Measurements from ENCODE around the gene CD53.

- TF ChIP-seq PATZ1 (CRISPR knock-in tag; IDR thresholded peaks at IDR 0.05; ENCODE audit: borderline replicate concordance) = no peak
- no peak for TF ChIP-seq TOX (CRISPR knock-in tag; IDR thresholded peaks at IDR 0.05; ENCODE audit: borderline replicate concordance)
- no peak for TF ChIP-seq OSR1 (CRISPR knock-in tag; IDR thresholded peaks at IDR 0.05)
- TF ChIP-seq TCF4 (CRISPR knock-in tag; IDR thresholded peaks at IDR 0.05; ENCODE audit: borderline replicate concordance) = no peak
- no peak for TF ChIP-seq ZFP3 (CRISPR knock-in tag; IDR thresholded peaks at IDR 0.05)
- no peak for TF ChIP-seq ZNF565 (CRISPR knock-in tag; conservative IDR thresholded peaks at IDR 0.05; ENCODE audit: low read depth)
- TF ChIP-seq ZNF8 (CRISPR knock-in tag; IDR thresholded peaks at IDR 0.05) = no peak
Measured at GRCh38 chr1:110927484-110928075, 54.6 kb downstream of the CD53 start.
